Naive B cell (primary cell): Measurements from ENCODE around the gene CEACAM16. TPM values are rescaled to one million over a fixed set of nuclear protein-coding genes. Genes with fewer than 3 reads are reported as not detected.

Source experiments
- ATAC-seq, 2 donors: fragments of 150-1000 bp; cut with Tn5 transposase; 2 replicates each; pipeline ENCODE4 v1.10.0; 2021; ENCODE audit warnings: low read depth in 2 of 2, mild to moderate bottlenecking in 2 of 2, moderate library complexity in 2 of 2
- DNase-seq: peaks from one replicate; pipeline ENCODE4 v3.0.0; 2022
- H3K27ac Mint-ChIP-seq, 6 donors: one replicate each; pipeline ENCODE4 v1.8.0; 2020 to 2022; ENCODE audit warnings: mild to moderate bottlenecking in 6 of 6, mixed read lengths in 6 of 6, moderate library complexity in 5 of 6, inconsistent platforms in 2 of 6
- H3K27me3 Mint-ChIP-seq, 3 donors: one replicate each; pipeline ENCODE4 v1.8.0; 2021 to 2022; ENCODE audit warnings: mixed read lengths in 3 of 3, mild to moderate bottlenecking in 1 of 3
- H3K36me3 Mint-ChIP-seq, 2 donors: one replicate each; pipeline ENCODE4 v1.8.0; 2020 to 2022; ENCODE audit warnings: mixed read lengths in 2 of 2, inconsistent platforms in 1 of 2, mild to moderate bottlenecking in 1 of 2
- H3K4me1 Mint-ChIP-seq, 3 donors: one replicate each; pipeline ENCODE4 v1.8.0; 2020 to 2022; ENCODE audit warnings: mixed read lengths in 3 of 3, inconsistent platforms in 1 of 3, mild to moderate bottlenecking in 1 of 3, moderate library complexity in 1 of 3
- H3K4me3 Mint-ChIP-seq, 8 donors: one replicate each; pipeline ENCODE4 v1.8.0; 2020 to 2022; ENCODE audit warnings: mild to moderate bottlenecking in 8 of 8, mixed read lengths in 8 of 8, moderate library complexity in 8 of 8, inconsistent platforms in 2 of 8
- H3K9me3 Mint-ChIP-seq, 7 donors: one replicate each; pipeline ENCODE4 v1.8.0; 2020 to 2022; ENCODE audit warnings: mixed read lengths in 7 of 7, mild to moderate bottlenecking in 5 of 7, inconsistent platforms in 2 of 7, moderate library complexity in 1 of 7
- polyA plus RNA-seq, 6 donors: library from polyadenylated mRNA; unstranded; fragments of 300-500 nt; fragmentation: Illumina TruSeq; gene quantifications; one replicate each; pipeline ENCODE4 v1.2.3, GENCODE V29; 2021; ENCODE audit warnings: low read depth in 6 of 6

The CEACAM16 gene
- polyA plus RNA-seq, 6 donors from 2014 or later, result not detected

GRCh38 chr19:44726465-44726864 is 27.5 kb downstream of the CEACAM16 start:
- Mint-ChIP-seq H3K4me1 (peaks cover 35 to 63% (median 57%) of the 10 kb centered on the region in 3 donors), H3K9me3 (peaks cover 0 to 2% (median 0%) of the 10 kb centered on the region in 7 donors)

GRCh38 chr19:44728178-44728577 is 29.2 kb downstream of the CEACAM16 start:
- DNase-seq, result no peak
- Mint-ChIP-seq H3K4me1 (peaks cover 22 to 49% (median 47%) of the 10 kb centered on the region in 3 donors), H3K27me3 (peaks cover 0 to 8% (median 0%) of the 10 kb centered on the region in 3 donors), H3K27ac (peak overlapping the region; percentile 15 to 70 (median 52)), H3K36me3 (no peaks in the 10 kb centered on the region), H3K9me3 (peaks cover 0 to 2% (median 0%) of the 10 kb centered on the region in 7 donors), H3K4me3 (peak overlapping the region in 3 of 8 donors; percentile 29 to 83 (median 41))
- no peak for ATAC-seq

More at GRCh38 chr19:44726465-44726864, 27.5 kb downstream of the CEACAM16 start:
- Mint-ChIP-seq H3K36me3 (no peaks in the 10 kb centered on the region), H3K27me3 (peaks cover 0 to 8% (median 0%) of the 10 kb centered on the region in 3 donors), H3K4me3 (peak overlapping the region in 1 of 8 donors; percentile 64), H3K27ac (peak overlapping the region in 1 of 6 donors; percentile 49)
- no peak for ATAC-seq
- no peak for DNase-seq

- no peaks in the 10 kb centered on the region for H3K36me3 Mint-ChIP-seq
- DNase-seq (no peak), ATAC-seq (peak; percentile 86 to 90)
- peak overlapping the region in 7 of 8 donors; percentile 7 to 61 (median 37) for H3K4me3 Mint-ChIP-seq
- peaks cover 17 to 36% (median 33%) of the 10 kb centered on the region in 3 donors for H3K4me1 Mint-ChIP-seq
- H3K27me3 Mint-ChIP-seq, result peaks cover 0 to 4% (median 0%) of the 10 kb centered on the region in 3 donors
- H3K9me3 Mint-ChIP-seq, result peaks cover 0 to 2% (median 0%) of the 10 kb centered on the region in 7 donors
- H3K27ac Mint-ChIP-seq, result peak overlapping the region in 5 of 6 donors; percentile 28 to 92 (median 73)
These were observed 30.6 kb downstream of the CEACAM16 start for GRCh38 chr19:44729516-44730033.

GRCh38 chr19:44731081-44731480 is 32.1 kb downstream of the CEACAM16 start:
- ATAC-seq (no peak), DNase-seq (no peak)
- H3K27ac Mint-ChIP-seq, result no peak overlapping the region
- peaks cover 0 to 2% (median 0%) of the 10 kb centered on the region in 7 donors for H3K9me3 Mint-ChIP-seq
- H3K36me3 Mint-ChIP-seq, result no peaks in the 10 kb centered on the region
- peaks cover 13 to 26% (median 22%) of the 10 kb centered on the region in 3 donors for H3K4me1 Mint-ChIP-seq
- H3K4me3 Mint-ChIP-seq, result no peak overlapping the region
- no peaks in the 10 kb centered on the region for H3K27me3 Mint-ChIP-seq

- no peak overlapping the region for H3K4me3 Mint-ChIP-seq
- peaks cover 13 to 26% (median 23%) of the 10 kb centered on the region in 3 donors for H3K4me1 Mint-ChIP-seq
- peaks cover 0 to 2% (median 0%) of the 10 kb centered on the region in 7 donors for H3K9me3 Mint-ChIP-seq
- no peaks in the 10 kb centered on the region for H3K27me3 Mint-ChIP-seq
- no peaks in the 10 kb centered on the region for H3K36me3 Mint-ChIP-seq
- no peak for ATAC-seq
- no peak for DNase-seq
- peak overlapping the region in 1 of 6 donors; percentile 71 for H3K27ac Mint-ChIP-seq
These were observed 32.7 kb downstream of the CEACAM16 start for GRCh38 chr19:44731622-44732021.

GRCh38 chr19:44732235-44733014 is 33.5 kb downstream of the CEACAM16 start:
- Mint-ChIP-seq H3K36me3 (no peaks in the 10 kb centered on the region), H3K4me3 (no peak overlapping the region), H3K9me3 (peaks cover 0 to 2% (median 0%) of the 10 kb centered on the region in 7 donors), H3K4me1 (peaks cover 13 to 32% (median 30%) of the 10 kb centered on the region in 3 donors), H3K27ac (peak overlapping the region in 1 of 6 donors; percentile 44), H3K27me3 (no peaks in the 10 kb centered on the region)
- DNase-seq (no peak), ATAC-seq (no peak)

- H3K4me1 Mint-ChIP-seq, result peaks cover 4 to 27% (median 16%) of the 10 kb centered on the region in 3 donors
- no peak overlapping the region for H3K4me3 Mint-ChIP-seq
- DNase-seq, result no peak
- H3K27me3 Mint-ChIP-seq, result no peaks in the 10 kb centered on the region
- no peaks in the 10 kb centered on the region for H3K9me3 Mint-ChIP-seq
- H3K27ac Mint-ChIP-seq, result no peak overlapping the region
- ATAC-seq, result no peak
- no peaks in the 10 kb centered on the region for H3K36me3 Mint-ChIP-seq
These were observed 35.4 kb downstream of the CEACAM16 start for GRCh38 chr19:44734357-44734756.

GRCh38 chr19:44735011-44735410 is 36.1 kb downstream of the CEACAM16 start:
- Mint-ChIP-seq H3K4me3 (no peak overlapping the region), H3K27ac (no peak overlapping the region), H3K36me3 (no peaks in the 10 kb centered on the region), H3K27me3 (no peaks in the 10 kb centered on the region), H3K9me3 (no peaks in the 10 kb centered on the region), H3K4me1 (peaks cover 0 to 24% (median 9%) of the 10 kb centered on the region in 3 donors)
- no peak for ATAC-seq
- no peak for DNase-seq

GRCh38 chr19:44737238-44738071 is 38.5 kb downstream of the CEACAM16 start:
- ATAC-seq, result no peak
- Mint-ChIP-seq H3K36me3 (no peaks in the 10 kb centered on the region), H3K27me3 (no peaks in the 10 kb centered on the region), H3K27ac (peak overlapping the region in 2 of 6 donors; percentile 39 to 58), H3K9me3 (no peaks in the 10 kb centered on the region), H3K4me3 (peak overlapping the region in 2 of 8 donors; percentile 29 to 62), H3K4me1 (peaks cover 5 to 26% (median 26%) of the 10 kb centered on the region in 3 donors)
- no peak for DNase-seq

GRCh38 chr19:44738136-44738535 is 39.2 kb downstream of the CEACAM16 start:
- Mint-ChIP-seq H3K36me3 (no peaks in the 10 kb centered on the region), H3K27me3 (no peaks in the 10 kb centered on the region), H3K4me1 (peaks cover 10 to 31% (median 29%) of the 10 kb centered on the region in 3 donors), H3K9me3 (no peaks in the 10 kb centered on the region), H3K27ac (peak overlapping the region in 2 of 6 donors; percentile 35 to 43), H3K4me3 (no peak overlapping the region)
- DNase-seq (no peak), ATAC-seq (no peak)

- H3K4me3 Mint-ChIP-seq, result no peak overlapping the region
These were observed 39.9 kb downstream of the CEACAM16 start for GRCh38 chr19:44738603-44739558.

GRCh38 chr19:44740351-44740824 is 41.4 kb downstream of the CEACAM16 start:
- H3K4me1 Mint-ChIP-seq, result peaks cover 10 to 37% (median 30%) of the 10 kb centered on the region in 3 donors
- DNase-seq, result no peak
- peak; percentile 46 to 62 for ATAC-seq

More at GRCh38 chr19:44738603-44739558, 39.9 kb downstream of the CEACAM16 start:
- peak in 1 of 2 donors; percentile 28 for ATAC-seq
- H3K27ac Mint-ChIP-seq, result peak overlapping the region in 3 of 6 donors; percentile 35 to 59 (median 43)
- H3K4me1 Mint-ChIP-seq, result peaks cover 10 to 31% (median 30%) of the 10 kb centered on the region in 3 donors
- no peaks in the 10 kb centered on the region for H3K36me3 Mint-ChIP-seq
- DNase-seq, result no peak
- H3K27me3 Mint-ChIP-seq, result no peaks in the 10 kb centered on the region
- no peaks in the 10 kb centered on the region for H3K9me3 Mint-ChIP-seq

More at GRCh38 chr19:44740351-44740824, 41.4 kb downstream of the CEACAM16 start:
- H3K27ac Mint-ChIP-seq, result no peak overlapping the region
- H3K4me3 Mint-ChIP-seq, result peak overlapping the region in 1 of 8 donors; percentile 13
- H3K9me3 Mint-ChIP-seq, result no peaks in the 10 kb centered on the region
- H3K27me3 Mint-ChIP-seq, result no peaks in the 10 kb centered on the region
- H3K36me3 Mint-ChIP-seq, result no peaks in the 10 kb centered on the region
